22Rv1 (cell line): Measurements from ENCODE around the gene ZNF568.

ENCODE experiments used
- CTCF ChIP-seq: fragments of 450-650 bp; IDR thresholded peaks from 2 replicates; pipeline ENCODE4 v1.5.1; 2017; ENCODE audit warnings: mild to moderate bottlenecking
- ZFX ChIP-seq: fragments of 450-650 bp; IDR thresholded peaks from 2 replicates; pipeline ENCODE4 v1.6.1; 2017; ENCODE audit warnings: antibody characterized with exemption, borderline replicate concordance

GRCh38 chr19:36997843-36998235, 81.7 kb downstream of the ZNF568 start:
- TF ChIP-seq CTCF (no peak), ZFX (no peak)
